Activated CD8-positive, alpha-beta T cell treated with anti-CD3 and anti-CD28 coated beads for 36 hours (primary cell): Measurements from ENCODE around the gene C19orf44. TPM values are rescaled to one million over a fixed set of nuclear protein-coding genes. Genes with fewer than 3 reads are reported as not detected.

Source experiments
- ATAC-seq: fragments of 200-7000 bp; cut with Tn5 transposase; one replicate; pipeline ENCODE4 v1.10.0; 2021; ENCODE audit warnings: mild to moderate bottlenecking, moderate library complexity
- CTCF ChIA-PET: fragments of 350-600 bp; sonication (Branson Sonifier 250); formaldehyde crosslinking; loops from one replicate; lab custom pipeline; 2021; ENCODE audit warnings: antibody characterized with exemption; lab: Charles Lee
- POLR2A ChIA-PET: fragments of 350-600 bp; sonication (Branson Sonifier 250); formaldehyde crosslinking; loops from one replicate; lab custom pipeline; 2021; ENCODE audit warnings: antibody characterized with exemption; lab: Charles Lee
- DNase-seq: peaks from one replicate; pipeline ENCODE4 v3.0.0-alpha.2; 2020
- H3K27ac Mint-ChIP-seq: one replicate; pipeline ENCODE4 v1.8.0; 2021; ENCODE audit warnings: mild to moderate bottlenecking, mixed read lengths
- H3K27me3 Mint-ChIP-seq: one replicate; pipeline ENCODE4 v1.8.0; 2021; ENCODE audit warnings: mixed read lengths
- H3K36me3 Mint-ChIP-seq: one replicate; pipeline ENCODE4 v1.8.0; 2021; ENCODE audit warnings: low read depth, mixed read lengths
- H3K4me1 Mint-ChIP-seq: one replicate; pipeline ENCODE4 v1.8.0; 2021; ENCODE audit warnings: low read depth, mixed read lengths
- H3K4me3 Mint-ChIP-seq: one replicate; pipeline ENCODE4 v1.8.0; 2021; ENCODE audit warnings: mild to moderate bottlenecking, moderate library complexity, mixed read lengths
- H3K9me3 Mint-ChIP-seq: one replicate; pipeline ENCODE4 v1.8.0; 2021; ENCODE audit warnings: mixed read lengths
- intact Hi-C: fragments of 100-400 bp; cut with micrococcal nuclease; formaldehyde crosslinking; loops from one replicate; pipeline ENCODE4 v1.10.0; 2022
- total RNA-seq, 2 experiments: library from RNA; stranded (reverse); gene quantifications; one replicate each; pipeline ENCODE4 v1.2.3, GENCODE V29; 2021
- TF ChIP-seq, protein P1 (sequence below): fragments of 200-600 bp; IDR thresholded peaks from one replicate; pipeline ENCODE4 v1.8.0; 2022; ENCODE audit warnings: antibody characterized with exemption, mild to moderate bottlenecking

The C19orf44 gene
- total RNA-seq, 2 experiments from 2014 or later = 1.9 to 2.3 TPM

DNA sequence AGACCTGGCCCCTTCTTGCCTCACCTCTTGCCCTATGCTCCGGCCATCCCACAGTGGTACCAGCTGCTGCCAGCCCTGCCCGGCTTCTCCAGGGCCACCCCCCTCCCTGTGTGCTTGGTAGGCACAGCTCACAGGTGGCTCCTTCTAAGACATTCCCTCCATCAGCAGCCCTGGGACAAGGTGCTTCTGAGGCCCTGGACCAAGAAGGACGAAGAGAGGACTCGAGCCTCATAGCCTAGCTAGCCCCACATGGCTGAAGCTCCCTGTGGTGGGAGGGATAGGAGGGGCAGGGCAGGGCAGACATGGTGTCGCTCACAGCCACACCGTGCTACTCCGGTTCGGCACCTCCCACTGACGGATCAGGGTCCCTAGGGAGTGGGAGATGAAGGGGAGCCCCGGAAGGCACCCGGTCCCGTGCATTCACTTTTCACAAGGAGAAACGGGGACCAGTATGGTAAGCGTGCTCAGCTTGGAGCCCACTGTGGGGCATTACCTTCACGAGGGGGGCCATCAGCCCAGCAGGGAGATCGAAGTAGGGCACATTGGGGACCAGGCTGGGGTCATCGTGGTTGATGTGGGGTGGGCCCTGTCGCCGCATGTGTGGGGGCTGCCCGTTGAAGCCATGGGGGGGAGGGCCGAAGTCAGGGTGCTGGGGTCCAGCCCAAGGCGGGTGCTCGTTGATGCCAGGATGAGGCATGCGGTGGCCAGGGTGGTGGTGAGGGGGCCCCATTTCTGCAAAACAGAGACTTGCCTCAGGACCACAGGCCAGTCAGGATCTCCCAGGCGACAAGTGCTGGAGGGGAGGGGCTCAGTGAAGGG is 26.6 kb downstream of the C19orf44 start:
- Mint-ChIP-seq H3K27me3 (no peaks in the 10 kb centered on the region), H3K9me3 (no peaks in the 10 kb centered on the region), H3K4me1 (no peaks in the 10 kb centered on the region), H3K36me3 (peaks cover 50% of the 10 kb centered on the region), H3K27ac (no peak overlapping the region), H3K4me3 (no peak overlapping the region)
- CTCF ChIA-PET = no interaction called here
- TF ChIP-seq, protein P1, sequence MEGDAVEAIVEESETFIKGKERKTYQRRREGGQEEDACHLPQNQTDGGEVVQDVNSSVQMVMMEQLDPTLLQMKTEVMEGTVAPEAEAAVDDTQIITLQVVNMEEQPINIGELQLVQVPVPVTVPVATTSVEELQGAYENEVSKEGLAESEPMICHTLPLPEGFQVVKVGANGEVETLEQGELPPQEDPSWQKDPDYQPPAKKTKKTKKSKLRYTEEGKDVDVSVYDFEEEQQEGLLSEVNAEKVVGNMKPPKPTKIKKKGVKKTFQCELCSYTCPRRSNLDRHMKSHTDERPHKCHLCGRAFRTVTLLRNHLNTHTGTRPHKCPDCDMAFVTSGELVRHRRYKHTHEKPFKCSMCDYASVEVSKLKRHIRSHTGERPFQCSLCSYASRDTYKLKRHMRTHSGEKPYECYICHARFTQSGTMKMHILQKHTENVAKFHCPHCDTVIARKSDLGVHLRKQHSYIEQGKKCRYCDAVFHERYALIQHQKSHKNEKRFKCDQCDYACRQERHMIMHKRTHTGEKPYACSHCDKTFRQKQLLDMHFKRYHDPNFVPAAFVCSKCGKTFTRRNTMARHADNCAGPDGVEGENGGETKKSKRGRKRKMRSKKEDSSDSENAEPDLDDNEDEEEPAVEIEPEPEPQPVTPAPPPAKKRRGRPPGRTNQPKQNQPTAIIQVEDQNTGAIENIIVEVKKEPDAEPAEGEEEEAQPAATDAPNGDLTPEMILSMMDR = no peak
- POLR2A ChIA-PET = interaction anchor here (1.1 to 1.5 kb wide), 2 partner anchors 20 to 104 kb away, joined by 3 read pairs; no protein-coding TSS in a partner anchor
- DNase-seq (no peak), ATAC-seq (no peak)
- intact Hi-C loops = no loop called here

DNA sequence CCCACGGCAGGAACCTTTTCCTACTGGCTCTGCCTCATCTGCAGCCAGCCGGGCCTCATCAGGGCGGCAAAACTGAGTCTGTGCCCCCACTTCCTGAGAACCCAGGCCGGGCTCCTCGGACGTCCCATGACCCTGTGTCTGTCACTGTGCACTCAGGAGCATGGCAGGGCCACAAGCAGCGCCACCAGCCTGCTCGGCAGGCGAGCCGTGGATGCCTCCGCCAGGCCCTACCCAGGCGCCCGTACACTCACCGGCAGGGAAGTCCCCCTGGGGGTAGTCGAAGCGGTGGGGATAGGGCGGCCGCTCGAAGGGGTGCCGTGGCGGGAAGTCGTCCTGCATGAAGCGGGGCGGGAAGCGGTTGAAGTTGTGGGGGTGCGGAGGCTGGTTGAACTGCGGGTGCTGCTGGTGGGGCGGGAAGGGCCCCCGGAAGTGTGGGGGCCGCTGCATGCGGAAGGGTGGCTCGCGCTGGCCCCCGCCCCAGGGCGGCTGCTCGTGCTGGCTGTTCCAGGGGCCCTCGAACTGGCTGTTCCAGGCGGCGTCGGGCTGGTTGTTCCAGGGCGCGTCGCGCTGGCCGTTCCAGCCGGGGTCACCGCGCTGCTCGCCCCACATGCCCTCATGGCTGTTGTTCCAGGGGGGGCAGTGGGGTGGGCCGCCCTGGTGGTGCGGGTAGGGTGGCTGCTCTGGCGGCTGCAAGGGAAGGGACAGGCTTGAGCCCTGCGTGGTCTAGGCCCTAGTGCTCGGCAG is 29.0 kb downstream of the C19orf44 start:
- TF ChIP-seq, protein P1 = no peak
- H3K27ac Mint-ChIP-seq = no peak overlapping the region
- CTCF ChIA-PET = no interaction called here
- POLR2A ChIA-PET = no interaction called here
- H3K9me3 Mint-ChIP-seq = no peaks in the 10 kb centered on the region
- H3K27me3 Mint-ChIP-seq = no peaks in the 10 kb centered on the region
- ATAC-seq (no peak), DNase-seq (no peak)
- intact Hi-C loops = no loop called here
- no peak overlapping the region for H3K4me3 Mint-ChIP-seq
- H3K4me1 Mint-ChIP-seq = no peaks in the 10 kb centered on the region
- peaks cover 49% of the 10 kb centered on the region for H3K36me3 Mint-ChIP-seq

DNA sequence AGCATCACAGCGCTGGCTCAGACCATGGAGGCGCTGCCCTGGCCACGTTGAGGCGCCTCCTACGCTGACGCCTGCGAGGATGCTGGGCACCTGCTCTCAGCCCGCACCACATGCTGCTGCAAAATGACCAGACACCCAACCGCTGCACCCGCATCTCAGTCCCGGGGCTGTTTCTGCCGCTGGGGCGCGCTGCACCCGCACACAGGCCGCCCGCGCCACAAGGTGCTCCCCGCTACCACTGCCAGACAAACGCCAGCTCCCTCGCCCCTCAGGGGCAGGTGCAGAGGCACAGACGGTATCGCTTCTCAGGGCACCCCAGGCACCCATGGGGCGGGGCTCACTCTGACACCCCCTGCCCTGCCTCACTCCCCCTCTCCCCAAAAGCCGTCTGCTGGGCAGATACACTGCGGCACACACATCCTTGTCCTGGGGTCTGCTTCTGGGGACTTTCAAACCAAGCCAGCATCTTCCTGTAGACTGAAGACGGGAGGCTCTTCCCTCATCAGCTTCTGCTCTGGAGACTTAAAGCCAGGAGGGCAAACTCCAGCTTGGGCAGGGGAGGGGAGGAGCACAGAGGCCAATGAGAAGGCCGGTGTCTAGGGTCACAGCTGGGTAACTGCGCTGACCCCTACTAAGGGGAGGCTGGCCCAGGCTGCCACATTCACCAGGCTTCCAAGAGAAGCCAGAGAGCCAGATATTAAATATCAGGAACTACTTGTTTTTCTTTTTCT is 29.7 kb downstream of the C19orf44 start:
- CTCF ChIA-PET = no interaction called here
- Mint-ChIP-seq H3K27ac (no peak overlapping the region), H3K9me3 (no peaks in the 10 kb centered on the region), H3K27me3 (no peaks in the 10 kb centered on the region), H3K4me3 (no peak overlapping the region), H3K36me3 (peaks cover 45% of the 10 kb centered on the region), H3K4me1 (no peaks in the 10 kb centered on the region)
- intact Hi-C loops = no loop called here
- ATAC-seq = no peak
- DNase-seq = no peak
- TF ChIP-seq, protein P1 = no peak
- POLR2A ChIA-PET = interaction anchor here (1.1 kb wide), 1 partner anchor 8 kb away, joined by 3 read pairs; no protein-coding TSS in a partner anchor

DNA sequence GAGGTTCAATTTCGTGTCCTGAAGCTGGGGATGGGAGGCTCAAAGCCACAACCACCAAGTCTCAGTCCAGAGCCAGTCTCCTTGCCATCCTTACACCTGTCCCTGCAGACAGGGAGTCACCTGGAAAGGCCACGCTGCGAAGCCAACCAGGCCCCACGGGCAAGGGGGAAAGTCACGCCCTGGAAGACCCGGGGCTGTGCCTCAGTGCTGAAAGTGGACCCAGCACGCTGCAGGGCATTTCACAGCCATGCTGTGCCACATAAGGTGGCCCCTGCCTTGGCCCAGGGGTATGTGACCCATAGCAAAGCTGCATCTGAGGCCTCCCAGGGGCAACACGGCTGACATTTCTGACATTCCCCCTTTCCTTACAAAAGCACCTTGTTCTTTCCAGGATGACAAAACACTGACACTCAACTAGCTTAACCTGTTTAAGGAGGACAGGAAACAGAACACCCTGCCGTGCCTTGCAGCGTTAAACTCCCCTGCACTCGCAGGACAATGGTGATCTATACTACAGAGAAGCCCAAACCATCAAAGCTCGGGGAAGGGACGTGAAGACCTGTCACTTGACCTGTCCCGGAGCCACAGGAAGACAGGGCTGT is 31.2 kb downstream of the C19orf44 start:
- H3K4me3 Mint-ChIP-seq = no peak overlapping the region
- H3K36me3 Mint-ChIP-seq = peaks cover 53% of the 10 kb centered on the region
- H3K9me3 Mint-ChIP-seq = no peaks in the 10 kb centered on the region
- intact Hi-C loops = no loop called here
- H3K27me3 Mint-ChIP-seq = no peaks in the 10 kb centered on the region
- H3K4me1 Mint-ChIP-seq = no peaks in the 10 kb centered on the region
- ChIA-PET CTCF (interaction anchor here (1.7 kb wide), 1 partner anchor 12 kb away, joined by 7 read pairs; no protein-coding TSS in a partner anchor), POLR2A (interaction anchor here (0.6 to 1.5 kb wide), 7 partner anchors 8 to 102 kb away, joined by 3 to 4 read pairs (median 3); no protein-coding TSS in a partner anchor)
- TF ChIP-seq, protein P1 = no peak
- no peak for ATAC-seq
- H3K27ac Mint-ChIP-seq = no peak overlapping the region
- DNase-seq = no peak
